ENCODE data around the gene PPM1D.
"Not testable (repeated sequence)": the region's sequence is repeated elsewhere in the genome, so short reads cannot be mapped to it uniquely, and the experiment has no call there.

DNA sequence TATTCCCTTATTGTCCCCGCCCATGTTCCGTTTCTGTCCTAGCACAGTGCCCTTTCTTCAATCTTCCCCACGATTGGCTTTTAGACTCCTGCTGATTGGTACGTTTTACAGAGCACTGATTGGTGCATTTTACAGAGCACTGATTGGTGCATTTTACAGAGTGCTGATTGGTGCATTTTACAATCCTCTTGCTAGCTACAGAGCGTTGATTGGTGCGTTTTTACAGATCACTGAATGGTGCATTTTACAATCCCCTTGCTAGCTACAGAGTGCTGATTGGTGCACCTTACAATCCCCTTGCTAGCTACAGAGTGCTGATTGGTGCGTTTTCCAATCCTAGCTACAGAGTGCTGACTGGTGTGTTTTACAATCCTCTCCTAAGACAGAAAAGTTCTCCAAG lies 74.6 kb downstream of the PPM1D start:
- TF ChIP-seq, protein P1, sequence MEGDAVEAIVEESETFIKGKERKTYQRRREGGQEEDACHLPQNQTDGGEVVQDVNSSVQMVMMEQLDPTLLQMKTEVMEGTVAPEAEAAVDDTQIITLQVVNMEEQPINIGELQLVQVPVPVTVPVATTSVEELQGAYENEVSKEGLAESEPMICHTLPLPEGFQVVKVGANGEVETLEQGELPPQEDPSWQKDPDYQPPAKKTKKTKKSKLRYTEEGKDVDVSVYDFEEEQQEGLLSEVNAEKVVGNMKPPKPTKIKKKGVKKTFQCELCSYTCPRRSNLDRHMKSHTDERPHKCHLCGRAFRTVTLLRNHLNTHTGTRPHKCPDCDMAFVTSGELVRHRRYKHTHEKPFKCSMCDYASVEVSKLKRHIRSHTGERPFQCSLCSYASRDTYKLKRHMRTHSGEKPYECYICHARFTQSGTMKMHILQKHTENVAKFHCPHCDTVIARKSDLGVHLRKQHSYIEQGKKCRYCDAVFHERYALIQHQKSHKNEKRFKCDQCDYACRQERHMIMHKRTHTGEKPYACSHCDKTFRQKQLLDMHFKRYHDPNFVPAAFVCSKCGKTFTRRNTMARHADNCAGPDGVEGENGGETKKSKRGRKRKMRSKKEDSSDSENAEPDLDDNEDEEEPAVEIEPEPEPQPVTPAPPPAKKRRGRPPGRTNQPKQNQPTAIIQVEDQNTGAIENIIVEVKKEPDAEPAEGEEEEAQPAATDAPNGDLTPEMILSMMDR (IDR thresholded peaks at IDR 0.05): not testable (repeated sequence)
- TF ChIP-seq, protein P2, sequence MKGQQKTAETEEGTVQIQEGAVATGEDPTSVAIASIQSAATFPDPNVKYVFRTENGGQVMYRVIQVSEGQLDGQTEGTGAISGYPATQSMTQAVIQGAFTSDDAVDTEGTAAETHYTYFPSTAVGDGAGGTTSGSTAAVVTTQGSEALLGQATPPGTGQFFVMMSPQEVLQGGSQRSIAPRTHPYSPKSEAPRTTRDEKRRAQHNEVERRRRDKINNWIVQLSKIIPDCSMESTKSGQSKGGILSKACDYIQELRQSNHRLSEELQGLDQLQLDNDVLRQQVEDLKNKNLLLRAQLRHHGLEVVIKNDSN (IDR thresholded peaks at IDR 0.05; ENCODE audit: borderline replicate concordance, low read depth): not testable (repeated sequence)
- TF ChIP-seq EP300 (IDR thresholded peaks at IDR 0.05; ENCODE audit: borderline replicate concordance in 1 of 2, low read depth in 1 of 2, low read length in 1 of 2); GABPA (IDR thresholded peaks at IDR 0.05; ENCODE audit: low read depth); RAD21 (IDR thresholded peaks at IDR 0.05; ENCODE audit: low read length); POLR2AphosphoS5 (IDR thresholded peaks at IDR 0.05; ENCODE audit: low read depth, low read length): not testable (repeated sequence)
- TF ChIP-seq, protein P3, sequence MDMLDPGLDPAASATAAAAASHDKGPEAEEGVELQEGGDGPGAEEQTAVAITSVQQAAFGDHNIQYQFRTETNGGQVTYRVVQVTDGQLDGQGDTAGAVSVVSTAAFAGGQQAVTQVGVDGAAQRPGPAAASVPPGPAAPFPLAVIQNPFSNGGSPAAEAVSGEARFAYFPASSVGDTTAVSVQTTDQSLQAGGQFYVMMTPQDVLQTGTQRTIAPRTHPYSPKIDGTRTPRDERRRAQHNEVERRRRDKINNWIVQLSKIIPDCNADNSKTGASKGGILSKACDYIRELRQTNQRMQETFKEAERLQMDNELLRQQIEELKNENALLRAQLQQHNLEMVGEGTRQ (IDR thresholded peaks at IDR 0.05; ENCODE audit: borderline replicate concordance, low read depth, low read length): not testable (repeated sequence)

All from SK-N-SH (cell line).